Activated T-helper 1 cell treated with anti-CD3 and anti-CD28 coated beads, Interleukin-2, amount 50 U/mL, for 16 hours (primary cell): ENCODE measurements around the gene COL8A2.
A peak's percentile ranks its signal among the peaks of the same experiment; 100 is the strongest.

ENCODE experiments used
- DNase-seq, 2 donors: peaks; one replicate each; pipeline ENCODE4 v3.0.0-alpha.2; 2020; ENCODE audit warnings: low read depth in 1 of 2, low spot score in 1 of 2

The COL8A2 gene

DNA sequence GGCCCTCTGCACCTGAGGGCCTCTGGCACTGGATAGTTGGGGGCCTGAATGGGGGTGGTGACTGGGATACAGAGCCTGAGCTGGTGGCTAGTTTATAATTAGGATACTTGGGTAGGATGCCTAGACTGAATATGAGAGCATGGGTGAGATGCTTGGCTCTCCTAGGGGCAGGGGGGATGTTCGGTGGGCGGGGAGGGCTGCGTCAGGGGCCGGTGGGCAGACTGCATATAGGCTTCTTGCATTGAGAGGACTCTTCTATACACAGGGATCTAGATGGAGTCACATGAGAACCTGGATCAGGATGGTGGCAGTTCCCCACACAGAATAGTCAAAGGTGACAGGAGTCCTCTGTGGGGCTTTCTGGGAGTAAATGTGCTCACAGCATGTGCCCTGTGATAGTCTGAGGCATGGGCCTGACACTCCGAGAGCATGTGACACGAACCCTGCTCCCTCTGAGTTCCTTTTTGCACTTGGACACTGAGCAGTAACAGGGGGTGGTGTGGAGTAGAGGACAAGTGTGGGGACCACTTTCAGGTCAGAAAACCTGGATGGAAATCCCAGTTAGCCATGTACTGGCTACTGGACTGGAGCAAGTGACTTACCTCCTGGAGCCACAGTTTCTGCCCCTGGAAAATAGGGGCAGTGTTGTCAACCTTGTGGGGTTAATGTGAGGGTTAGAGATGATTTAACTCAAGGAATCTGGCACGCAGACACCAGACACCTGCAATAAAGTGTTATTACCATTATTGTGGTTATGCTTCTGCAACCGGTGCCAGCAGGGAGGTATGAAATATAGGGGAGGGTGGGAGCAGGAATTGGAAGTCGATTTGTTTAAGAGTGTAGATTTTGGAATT is 33.2 kb upstream of the COL8A2 start:
- DNase-seq = no peak

DNA sequence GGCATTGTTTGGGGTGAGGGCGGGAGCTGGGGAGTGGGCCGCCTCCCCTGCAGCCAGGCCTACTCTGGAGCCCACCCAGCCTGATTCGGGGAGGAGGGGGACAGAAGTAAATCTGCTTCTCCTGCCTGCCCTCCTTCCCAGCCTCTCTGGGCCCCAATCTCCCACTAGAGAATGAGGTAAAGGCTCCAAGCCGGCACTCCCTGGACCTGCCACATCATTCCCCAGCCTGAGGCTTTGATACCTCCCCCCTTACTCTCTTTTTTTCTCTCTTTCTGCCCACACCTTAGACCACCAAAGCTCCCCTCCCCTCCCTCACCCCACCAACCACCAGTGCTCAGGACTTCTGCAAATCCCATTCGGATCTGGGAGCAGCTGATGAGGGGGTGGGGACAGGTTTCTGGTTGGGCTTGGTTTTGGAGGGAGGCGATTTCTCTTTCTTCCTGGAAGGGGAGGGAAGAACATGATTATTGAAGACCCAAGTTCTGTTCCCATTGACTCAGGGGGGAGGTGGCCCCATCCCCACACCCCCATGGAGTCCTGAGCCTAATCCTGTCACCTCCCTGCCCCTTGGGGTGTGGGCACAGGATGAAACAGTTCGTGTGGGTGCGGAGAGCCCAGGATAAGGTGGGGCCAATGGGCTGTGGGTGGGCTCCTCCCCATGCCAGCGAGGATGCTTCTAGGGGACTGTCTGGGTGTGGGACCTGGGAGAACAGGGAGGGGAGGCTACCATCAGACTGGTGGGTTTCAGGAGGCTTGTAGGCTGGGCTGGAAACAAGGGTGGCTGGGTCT is 32.3 kb upstream of the COL8A2 start:
- DNase-seq = no peak

DNA sequence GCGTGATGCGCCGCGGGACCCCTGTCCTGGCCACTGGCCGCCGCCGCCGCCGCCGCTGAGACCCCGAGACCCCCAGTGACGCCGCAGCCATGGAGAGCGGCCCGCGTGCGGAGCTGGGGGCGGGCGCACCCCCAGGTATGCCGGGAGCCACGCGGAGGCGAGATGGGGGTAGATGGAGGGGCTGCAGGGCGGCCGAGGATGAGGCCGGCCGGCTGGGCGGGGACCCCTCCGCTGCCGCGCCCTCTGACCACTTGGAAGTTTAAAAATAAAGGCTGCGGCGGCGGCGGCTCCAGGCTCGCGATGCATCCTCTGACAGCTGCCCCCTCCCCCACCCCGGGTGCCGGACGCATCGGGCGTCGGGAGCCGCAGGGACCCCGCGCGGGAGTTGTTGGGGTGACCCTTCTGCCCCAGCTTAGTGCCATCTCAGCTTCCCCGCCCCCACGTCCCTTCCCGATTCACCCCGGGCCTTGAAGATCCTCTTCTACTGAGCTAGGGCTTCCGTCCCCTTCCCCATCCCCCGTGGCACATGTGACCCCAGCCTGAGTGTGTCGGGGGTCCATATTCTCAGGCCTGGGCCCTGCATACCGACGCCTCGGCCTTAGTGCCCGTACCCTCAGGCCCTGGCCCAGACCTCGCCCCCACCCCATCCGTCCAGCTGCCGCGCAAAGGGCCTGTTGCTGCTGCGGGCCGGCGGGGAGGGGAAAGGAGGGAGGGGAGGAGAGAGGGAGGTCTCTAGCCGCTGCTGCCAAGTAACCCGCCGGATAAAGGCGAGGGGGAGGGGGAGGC is 31.5 kb upstream of the COL8A2 start:
- peak in 1 of 2 donors; percentile 34 for DNase-seq

- peak; percentile 66 to 76 for DNase-seq
These were observed 30.6 kb upstream of the COL8A2 start, which contains the start of gene MAP7D1 for GRCh38 chr1:36155408-36156328. Gene MAP7D1, plus strand, starts transcription at chr1:36156160. Its CDS starts 258 bp downstream, at chr1:36156418.

DNA sequence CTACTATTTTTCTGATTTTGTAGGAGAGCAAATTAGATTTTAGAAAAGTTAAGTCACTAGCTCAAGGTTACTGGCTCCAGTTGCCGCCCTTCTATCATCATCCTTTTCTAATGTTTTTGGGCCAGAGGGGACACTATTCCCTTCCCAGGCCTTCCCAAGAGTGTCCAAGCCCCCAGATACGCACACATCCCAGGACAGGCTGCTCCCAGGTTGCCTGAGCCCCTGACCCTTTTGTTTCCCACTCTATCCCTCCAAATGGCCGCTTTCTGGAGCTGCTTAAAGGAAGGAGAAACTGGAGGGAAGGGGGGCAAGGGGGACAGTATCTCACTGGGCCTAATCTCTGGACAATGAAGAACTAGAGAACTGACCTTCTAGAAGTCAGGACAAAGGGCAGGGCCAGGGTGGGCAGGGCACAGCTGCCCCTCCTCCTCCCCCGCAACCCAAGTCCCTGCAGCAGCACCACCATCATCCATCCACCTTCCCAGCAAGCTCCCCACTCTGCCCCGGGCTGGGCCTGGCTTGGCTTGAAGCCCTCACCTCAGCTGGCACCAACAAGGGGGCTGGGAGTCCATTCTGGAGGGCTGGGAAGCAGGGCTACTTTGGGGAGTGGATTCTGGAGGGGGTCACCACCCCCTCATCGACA is 29.9 kb upstream of the COL8A2 start:
- DNase-seq = no peak

DNA sequence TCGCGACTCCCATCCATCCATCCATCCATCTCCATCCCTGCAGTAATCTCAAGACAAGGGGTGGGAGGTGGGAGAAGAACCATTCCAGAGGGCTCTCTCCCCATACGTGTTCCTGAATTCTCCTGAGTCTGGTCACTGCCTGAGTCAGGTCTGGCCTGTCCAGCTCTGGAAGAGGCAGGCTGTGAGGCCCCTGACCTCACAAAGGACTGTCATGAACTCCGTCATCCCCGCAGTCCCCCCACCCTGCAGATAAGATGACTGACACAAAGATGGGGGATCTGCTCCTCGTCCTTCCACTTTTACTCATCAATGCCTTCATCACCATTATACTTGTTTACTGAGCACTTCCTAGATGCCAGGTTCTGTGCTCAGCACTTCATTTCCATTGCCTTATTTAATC is 29.3 kb upstream of the COL8A2 start:
- DNase-seq = no peak

DNA sequence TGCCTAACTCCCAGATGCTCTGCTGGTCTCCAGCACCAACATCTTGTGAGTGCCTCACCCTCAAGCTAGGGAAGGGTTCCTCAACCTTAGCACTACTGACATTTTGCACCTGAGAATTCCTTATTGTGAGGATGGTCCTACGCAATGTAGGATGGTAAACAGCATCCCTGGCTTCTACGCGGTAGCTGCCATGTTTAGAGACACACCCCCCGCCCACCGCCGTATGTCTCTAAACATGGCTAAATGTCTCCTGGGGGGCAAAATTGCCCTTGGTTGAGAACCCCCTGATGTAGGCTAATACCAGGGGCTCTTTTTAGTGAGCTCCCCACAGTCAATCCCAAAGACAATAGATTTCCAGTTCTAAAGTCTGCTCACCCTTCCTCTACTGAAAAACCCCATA is 28.5 kb upstream of the COL8A2 start:
- DNase-seq = no peak

GRCh38 chr1:36151845-36152203 is 26.8 kb upstream of the COL8A2 start:
- peak in 1 of 2 donors; percentile 26 for DNase-seq

GRCh38 chr1:36151134-36151844 is 26.3 kb upstream of the COL8A2 start:
- DNase-seq = no peak

- DNase-seq = peak; percentile 45 to 56
These were observed 25.5 kb upstream of the COL8A2 start for GRCh38 chr1:36150296-36151133.

GRCh38 chr1:36149973-36150295 is 24.9 kb upstream of the COL8A2 start:
- DNase-seq = no peak

DNA sequence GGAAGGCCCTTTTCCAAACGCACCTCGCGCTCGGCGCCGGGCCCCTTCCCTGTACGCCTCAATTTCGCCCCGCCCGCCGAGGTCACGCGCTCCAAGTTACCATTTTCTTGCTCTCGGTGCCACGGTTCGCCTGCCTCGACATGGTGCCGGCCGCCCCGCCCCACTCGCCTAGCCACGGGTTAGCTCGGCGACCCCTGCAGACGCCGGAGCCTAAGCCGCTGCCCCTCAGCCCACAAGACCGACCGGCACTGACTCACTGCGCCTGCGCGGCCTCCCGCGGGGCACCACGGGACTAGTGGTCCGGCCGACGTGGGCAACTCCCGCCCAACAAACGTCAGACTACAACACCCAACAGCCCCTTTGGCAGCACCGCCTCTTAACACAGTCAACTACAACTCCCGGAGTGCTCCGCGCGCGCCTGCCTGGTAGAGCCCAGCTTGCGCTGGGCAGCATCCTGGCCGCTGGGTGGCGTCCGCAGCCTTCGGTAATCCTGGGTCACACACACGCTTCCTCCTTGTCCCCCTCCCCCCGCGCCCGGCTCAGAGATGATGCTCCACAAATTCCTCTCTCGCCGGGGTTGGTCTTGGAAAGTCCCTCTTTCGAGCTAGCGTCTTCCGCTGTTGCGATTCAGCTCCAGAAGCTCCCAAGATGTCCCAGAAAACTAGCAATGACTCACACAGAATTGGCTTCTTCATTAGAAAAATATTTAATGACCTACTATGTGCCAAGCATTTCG is 24.4 kb upstream of the COL8A2 start, which contains the start of gene TRAPPC3:
TRAPPC3 (minus strand) TSS at position 250 of the 736 bp plus-strand sequence; CDS start at position 142, 108 bp downstream.
- peak; percentile 98 to 99 for DNase-seq

- DNase-seq = no peak
These were observed 23.8 kb upstream of the COL8A2 start for GRCh38 chr1:36148821-36149236.

- no peak for DNase-seq
These were observed 19.4 kb upstream of the COL8A2 start for GRCh38 chr1:36144413-36144812.

GRCh38 chr1:36143424-36143823 is 18.4 kb upstream of the COL8A2 start:
- no peak for DNase-seq

DNA sequence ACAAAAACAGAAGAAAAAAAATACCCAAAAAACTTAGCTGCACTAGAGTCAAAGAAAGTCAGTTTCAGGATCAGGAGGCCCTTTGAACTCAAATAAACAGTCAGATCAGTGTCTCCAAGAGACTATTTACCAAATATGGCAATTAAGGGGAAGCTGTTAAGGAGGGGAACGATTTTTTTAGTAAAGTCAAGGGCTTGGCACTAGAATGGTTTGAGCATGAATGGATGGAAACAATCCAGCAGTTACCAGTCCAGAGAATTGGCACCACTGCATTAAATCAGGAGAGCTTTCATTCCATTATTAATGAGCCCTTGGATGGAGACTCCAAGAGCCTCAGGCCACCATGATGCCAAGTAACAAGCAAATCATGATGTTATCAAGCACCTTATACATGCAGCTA is 17.1 kb upstream of the COL8A2 start:
- DNase-seq = no peak

DNA sequence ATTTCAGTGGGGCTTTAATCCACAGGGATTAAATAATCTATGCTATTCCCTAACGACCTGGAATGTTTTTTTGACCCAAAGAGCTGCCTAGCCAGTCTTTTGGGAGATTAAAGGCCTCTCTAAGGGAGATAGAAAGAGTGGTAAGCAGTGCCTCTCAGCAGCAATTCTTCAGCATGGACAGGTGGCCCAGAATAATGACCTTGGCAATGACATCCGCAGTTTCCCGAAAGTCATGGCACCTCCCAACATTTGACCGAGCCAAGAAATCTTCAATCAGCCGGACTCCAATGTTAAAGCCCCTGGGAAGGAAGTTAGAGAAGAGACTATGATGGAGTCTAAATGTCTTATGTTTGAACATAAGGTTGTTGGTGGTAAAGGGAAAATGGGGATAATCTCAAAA is 14.5 kb upstream of the COL8A2 start:
- DNase-seq = no peak

GRCh38 chr1:36137776-36138175 is 12.8 kb upstream of the COL8A2 start:
- no peak for DNase-seq
